ENCODE results near the gene DQX1. TPM values are rescaled to one million over a fixed set of nuclear protein-coding genes. Genes with fewer than 3 reads are reported as not detected.

The DQX1 gene
- total RNA-seq, 1 donor: not detected

DNA sequence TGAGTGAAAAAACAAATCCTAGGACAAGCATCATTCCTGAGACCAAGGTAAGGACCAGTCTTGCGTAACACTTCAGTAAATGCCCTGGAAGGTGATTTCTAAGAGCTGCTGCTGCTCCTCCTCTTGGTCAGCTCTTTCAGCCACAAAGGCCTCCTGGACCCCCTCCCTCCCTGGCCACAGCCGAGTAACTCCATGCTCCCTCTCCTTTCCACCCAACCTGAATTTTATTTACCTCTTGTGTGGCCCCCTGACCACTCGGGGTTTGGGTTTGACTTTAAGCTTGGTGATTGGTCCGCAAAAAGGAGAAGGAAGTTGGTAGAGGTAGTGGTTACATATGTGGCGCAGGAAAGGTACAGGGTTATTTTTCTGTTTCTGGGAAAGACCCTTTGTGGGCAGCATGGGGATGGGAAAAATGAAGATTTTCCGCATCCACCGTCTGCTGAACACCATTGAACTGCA, 12.9 kb upstream of the DQX1 start:
- H3K4me3 ChIP-seq (ENCODE audit: low read depth, low read length): no peak overlapping the region
- DNase-seq (ENCODE audit: low read depth): no peak
- TF ChIP-seq, protein P1, sequence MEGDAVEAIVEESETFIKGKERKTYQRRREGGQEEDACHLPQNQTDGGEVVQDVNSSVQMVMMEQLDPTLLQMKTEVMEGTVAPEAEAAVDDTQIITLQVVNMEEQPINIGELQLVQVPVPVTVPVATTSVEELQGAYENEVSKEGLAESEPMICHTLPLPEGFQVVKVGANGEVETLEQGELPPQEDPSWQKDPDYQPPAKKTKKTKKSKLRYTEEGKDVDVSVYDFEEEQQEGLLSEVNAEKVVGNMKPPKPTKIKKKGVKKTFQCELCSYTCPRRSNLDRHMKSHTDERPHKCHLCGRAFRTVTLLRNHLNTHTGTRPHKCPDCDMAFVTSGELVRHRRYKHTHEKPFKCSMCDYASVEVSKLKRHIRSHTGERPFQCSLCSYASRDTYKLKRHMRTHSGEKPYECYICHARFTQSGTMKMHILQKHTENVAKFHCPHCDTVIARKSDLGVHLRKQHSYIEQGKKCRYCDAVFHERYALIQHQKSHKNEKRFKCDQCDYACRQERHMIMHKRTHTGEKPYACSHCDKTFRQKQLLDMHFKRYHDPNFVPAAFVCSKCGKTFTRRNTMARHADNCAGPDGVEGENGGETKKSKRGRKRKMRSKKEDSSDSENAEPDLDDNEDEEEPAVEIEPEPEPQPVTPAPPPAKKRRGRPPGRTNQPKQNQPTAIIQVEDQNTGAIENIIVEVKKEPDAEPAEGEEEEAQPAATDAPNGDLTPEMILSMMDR (IDR thresholded peaks at IDR 0.05; ENCODE audit: insufficient read depth, low read depth, low read length): no peak

DNA sequence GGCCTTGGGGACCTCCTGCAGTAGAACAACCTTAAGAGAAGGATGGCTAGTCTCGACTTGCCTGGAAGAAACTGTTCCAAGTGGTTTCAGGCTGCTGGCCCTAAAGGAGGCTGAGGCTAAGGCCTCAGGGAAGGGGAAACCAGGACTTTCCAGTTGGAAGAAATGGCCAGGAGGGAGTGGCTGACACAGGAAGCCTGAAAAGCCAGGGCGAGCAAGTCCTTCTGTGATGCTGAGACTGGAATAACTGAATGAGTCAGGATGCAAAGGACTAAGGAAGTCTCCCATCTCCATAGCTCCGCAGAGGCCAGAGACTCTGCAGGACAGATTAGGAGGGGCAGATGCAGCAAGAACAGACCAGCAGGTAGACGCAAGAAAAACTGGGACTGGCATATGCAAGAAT, 11.1 kb upstream of the DQX1 start:
- TF ChIP-seq, protein P1 (IDR thresholded peaks at IDR 0.05; ENCODE audit: insufficient read depth, low read depth, low read length): no peak
- no peak overlapping the region for H3K4me3 ChIP-seq (ENCODE audit: low read depth, low read length)
- DNase-seq (ENCODE audit: low read depth): no peak

DNA sequence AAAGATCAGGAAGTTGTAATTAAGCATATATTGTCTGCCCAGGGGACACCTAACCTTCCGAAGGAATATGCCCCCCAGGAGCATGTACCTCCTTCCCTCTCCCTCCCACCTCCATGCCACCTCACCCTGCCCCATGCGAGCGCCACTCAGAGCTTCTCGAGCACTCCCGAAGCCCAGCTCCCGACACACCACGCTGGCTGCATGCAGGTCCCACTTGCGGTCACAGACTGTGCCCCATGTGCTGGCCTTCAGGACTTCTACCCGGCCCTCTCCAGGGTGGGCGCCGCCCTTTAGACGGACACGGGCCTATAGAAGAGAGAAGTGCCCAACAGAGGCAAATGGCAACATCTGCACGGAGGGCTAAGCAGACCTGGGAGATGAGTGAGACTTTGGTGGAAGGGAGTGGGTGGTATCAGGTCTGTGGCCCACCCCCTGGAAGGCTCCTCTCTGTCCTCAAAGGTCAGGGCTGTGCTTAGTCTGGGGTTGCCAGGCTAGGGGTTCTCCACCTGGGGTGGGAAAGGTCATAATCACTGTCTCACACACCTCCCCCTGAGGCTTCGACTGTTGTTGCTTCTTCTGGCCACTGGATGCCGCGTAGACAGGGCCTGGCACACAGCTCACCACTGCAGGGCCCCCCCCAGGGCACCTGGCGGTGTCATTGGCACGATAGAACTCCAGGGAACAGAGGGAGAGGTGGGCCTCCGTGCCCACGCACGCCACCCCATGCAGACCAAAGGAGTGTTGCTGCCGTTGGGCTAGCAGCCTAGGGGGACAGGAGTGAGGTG, 10.3 kb upstream of the DQX1 start:
- TF ChIP-seq, protein P1 (IDR thresholded peaks at IDR 0.05; ENCODE audit: insufficient read depth, low read depth, low read length): no peak
- no peak overlapping the region for H3K4me3 ChIP-seq (ENCODE audit: low read depth, low read length)
- DNase-seq (ENCODE audit: low read depth): no peak

DNA sequence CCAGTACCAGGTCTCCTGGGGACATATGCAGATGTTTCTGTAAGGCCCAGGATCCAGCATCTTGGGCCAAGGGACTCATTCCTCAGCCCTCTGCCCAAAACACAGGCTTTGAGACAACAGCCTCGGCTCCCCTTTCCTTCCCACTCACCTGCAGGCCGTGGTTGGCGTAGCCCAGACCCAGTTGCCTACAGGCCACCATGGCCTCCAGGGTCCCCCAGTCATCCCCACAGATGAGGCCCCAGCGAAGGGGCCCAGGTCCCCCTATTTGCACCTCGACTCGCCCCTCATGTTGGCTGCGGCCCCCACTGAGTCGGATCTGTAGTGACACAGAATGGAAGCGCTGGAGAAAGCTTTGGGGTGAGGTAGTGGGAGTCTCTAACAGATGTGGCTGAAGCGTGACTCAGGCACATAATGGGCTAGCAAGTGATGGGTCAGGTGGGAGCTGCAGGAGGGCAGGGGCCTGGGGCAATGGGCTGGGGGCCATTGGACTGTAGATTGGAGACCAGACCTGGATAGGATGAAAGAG, 9.5 kb upstream of the DQX1 start:
- TF ChIP-seq, protein P1 (IDR thresholded peaks at IDR 0.05; ENCODE audit: insufficient read depth, low read depth, low read length): no peak
- H3K4me3 ChIP-seq (ENCODE audit: low read depth, low read length): no peak overlapping the region
- no peak for DNase-seq (ENCODE audit: low read depth)

DNA sequence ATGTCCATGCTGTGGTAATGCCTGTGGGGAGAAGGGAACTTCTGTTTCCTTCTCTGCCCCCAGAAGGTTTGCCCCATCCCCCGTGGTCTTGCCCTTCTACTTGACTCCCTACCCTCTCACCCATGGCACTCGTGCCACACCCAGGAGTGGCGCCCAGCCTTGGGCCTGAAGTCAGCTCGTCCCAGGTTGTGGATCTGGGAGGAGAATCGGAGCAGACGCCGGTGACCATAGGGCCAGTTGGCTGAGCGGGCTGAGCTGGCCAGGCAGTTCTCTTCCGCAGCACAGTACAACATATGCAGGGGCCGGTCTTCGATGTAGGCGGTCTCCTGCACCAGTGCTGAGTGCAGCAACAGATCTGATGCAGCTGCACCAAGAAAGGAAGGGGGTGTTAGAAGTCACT, 8.4 kb upstream of the DQX1 start:
- no peak overlapping the region for H3K4me3 ChIP-seq (ENCODE audit: low read depth, low read length)
- no peak for DNase-seq (ENCODE audit: low read depth)
- TF ChIP-seq, protein P1 (IDR thresholded peaks at IDR 0.05; ENCODE audit: insufficient read depth, low read depth, low read length): no peak

- TF ChIP-seq, protein P1 (IDR thresholded peaks at IDR 0.05; ENCODE audit: insufficient read depth, low read depth, low read length): no peak
Observed at GRCh38 chr2:74533464-74533863, 7.4 kb upstream of the DQX1 start.

More at GRCh38 chr2:74533464-74533863, 7.4 kb upstream of the DQX1 start:
- no peak for DNase-seq (ENCODE audit: low read depth)
- H3K4me3 ChIP-seq (ENCODE audit: low read depth, low read length): no peak overlapping the region
